HepG2 (cell line): ENCODE measurements around the gene CDC42EP1. TPM values are rescaled to one million over a fixed set of nuclear protein-coding genes. Genes with fewer than 3 reads are reported as not detected.

Experiments used
- ATF1 ChIP-seq: IDR thresholded peaks from 2 replicates; pipeline ENCODE4 v1.6.1; 2016; ENCODE audit warnings: mild to moderate bottlenecking, control low read depth
- CBX1 ChIP-seq: IDR thresholded peaks from one replicate; pipeline ENCODE4 v1.6.1; 2016; ENCODE audit warnings: antibody characterized with exemption, low read depth
- E2F1 ChIP-seq: sonication (generic); formaldehyde crosslinking; IDR thresholded peaks from 2 replicates; pipeline ENCODE4 v1.5.0; 2020; ENCODE audit warnings: missing genetic modification reagents
- EEA1 ChIP-seq: sonication (generic); formaldehyde crosslinking; IDR thresholded peaks from 2 replicates; pipeline ENCODE4 v1.5.1; 2020; ENCODE audit warnings: mild to moderate bottlenecking, missing genetic modification reagents, borderline replicate concordance
- FOXK2 ChIP-seq: fragments of 450-650 bp; IDR thresholded peaks from 2 replicates; pipeline ENCODE4 v1.6.1; 2016
- GLI4 ChIP-seq: sonication (generic); formaldehyde crosslinking; IDR thresholded peaks from 2 replicates; pipeline ENCODE4 v1.5.1; 2020; ENCODE audit warnings: missing genetic modification reagents, mild to moderate bottlenecking, moderate library complexity, borderline replicate concordance
- HNF4A ChIP-seq: sonication (generic); formaldehyde crosslinking; IDR thresholded peaks from 2 replicates; pipeline ENCODE4 v1.4.0; 2020; ENCODE audit warnings: missing genetic modification reagents
- ISL2 ChIP-seq: sonication (generic); formaldehyde crosslinking; IDR thresholded peaks from 2 replicates; pipeline ENCODE4 v1.5.0; 2020; ENCODE audit warnings: missing genetic modification reagents
- NCOA5 ChIP-seq: sonication (generic); formaldehyde crosslinking; IDR thresholded peaks from 2 replicates; pipeline ENCODE4 v1.4.0; 2020; ENCODE audit warnings: missing genetic modification reagents
- NFIC ChIP-seq: IDR thresholded peaks from 2 replicates; pipeline ENCODE4 v1.6.1; 2012; ENCODE audit warnings: mild to moderate bottlenecking, low read length, inconsistent platforms
- RBAK ChIP-seq: sonication (generic); formaldehyde crosslinking; IDR thresholded peaks from 2 replicates; pipeline ENCODE4 v1.5.1; 2020; ENCODE audit warnings: mild to moderate bottlenecking, missing genetic modification reagents
- SAP130 ChIP-seq: IDR thresholded peaks from 2 replicates; pipeline ENCODE4 v1.6.1; 2016; ENCODE audit warnings: low read depth
- SMC3 ChIP-seq: IDR thresholded peaks from 2 replicates; pipeline ENCODE4 v1.6.1; 2011; ENCODE audit warnings: low read length, improper control_type of control experiment
- TAF1 ChIP-seq: sonication (generic); formaldehyde crosslinking; IDR thresholded peaks from 2 replicates; pipeline ENCODE4 v1.4.0; 2020; ENCODE audit warnings: missing genetic modification reagents
- TEAD2 ChIP-seq: sonication (generic); formaldehyde crosslinking; IDR thresholded peaks from 2 replicates; pipeline ENCODE4 v1.9.0; 2021; ENCODE audit warnings: missing genetic modification reagents
- THAP9 ChIP-seq: sonication (generic); formaldehyde crosslinking; IDR thresholded peaks from 2 replicates; pipeline ENCODE4; 2020; ENCODE audit warnings: missing genetic modification reagents, mild to moderate bottlenecking, borderline replicate concordance
- ZFP62 ChIP-seq: sonication (generic); formaldehyde crosslinking; IDR thresholded peaks from 2 replicates; pipeline ENCODE4 v1.4.0; 2020; ENCODE audit warnings: missing genetic modification reagents
- ZNF232 ChIP-seq: sonication (generic); formaldehyde crosslinking; IDR thresholded peaks from 2 replicates; pipeline ENCODE4 v1.4.0; 2020; ENCODE audit warnings: missing genetic modification reagents, borderline replicate concordance
- ZNF296 ChIP-seq: sonication (generic); formaldehyde crosslinking; conservative IDR thresholded peaks from 2 replicates; pipeline ENCODE4 v1.5.0; 2020; ENCODE audit warnings: mild to moderate bottlenecking, missing genetic modification reagents
- ZNF333 ChIP-seq: sonication (generic); formaldehyde crosslinking; IDR thresholded peaks from 2 replicates; pipeline ENCODE4 v1.4.0; 2020; ENCODE audit warnings: mild to moderate bottlenecking, missing genetic modification reagents, borderline replicate concordance
- ZNF766 ChIP-seq: sonication (generic); formaldehyde crosslinking; IDR thresholded peaks from 2 replicates; pipeline ENCODE4 v1.5.0; 2020; ENCODE audit warnings: missing genetic modification reagents, borderline replicate concordance
- ZNF780A ChIP-seq: sonication (generic); formaldehyde crosslinking; IDR thresholded peaks from 2 replicates; pipeline ENCODE4 v1.8.0; 2022; ENCODE audit warnings: mild to moderate bottlenecking, missing genetic modification reagents, moderate library complexity
- polyA plus RNA-seq, 8 experiments: library from polyadenylated mRNA; depleted of rRNA in 3 of 8; stranded (reverse) in 7 of 8; unstranded in 1 of 8; fragments of >200 nt; fragmentation: Illumina TruSeq in 4 of 8; extraction: Trizol in 4 of 8; gene quantifications; 2 replicates each; pipeline versions ENCODE4 v1.2.1 to v1.2.3, GENCODE V29; 2011 to 2016; ENCODE audit warnings: low read depth in 4 of 8, missing spikeins in 1 of 8, mixed read lengths in 1 of 8; ENCODE audit not compliant: insufficient read depth in 1 of 8
- total RNA-seq, 5 experiments: library from RNA; depleted of rRNA; stranded (reverse); fragments of >200 nt; fragmentation: Illumina TruSeq; extraction: Trizol; gene quantifications; 2 replicates each; pipeline ENCODE4 v1.2.3, GENCODE V29; 2016; ENCODE audit warnings: low read depth in 1 of 5
- TF ChIP-seq, protein P1 (sequence below): sonication (generic); formaldehyde crosslinking; IDR thresholded peaks from 2 replicates; pipeline ENCODE4 v1.4.0; 2020; ENCODE audit warnings: missing genetic modification reagents
- TF ChIP-seq, protein P2 (sequence below): sonication (generic); formaldehyde crosslinking; IDR thresholded peaks from 2 replicates; pipeline ENCODE4 v1.5.0; 2020; ENCODE audit warnings: mild to moderate bottlenecking, missing genetic modification reagents

The CDC42EP1 gene
- total and polyA plus RNA-seq, 2 of the 13 experiments (the other 11 are each of a cell fraction or from before 2014, with no cell fraction given): 17.1 to 29.5 TPM

GRCh38 chr22:37569009-37569920 is 9.0 kb downstream of the CDC42EP1 start (continued):
- TF ChIP-seq ZNF296 (CRISPR knock-in tag) (0 out of 2 replicates have a peak, but pooled peaks have one; percentile 39), ZFP62 (CRISPR knock-in tag) (no peak), ZNF333 (CRISPR knock-in tag) (peak; percentile 83; the same call in 1 of the 2 replicates), EEA1 (CRISPR knock-in tag) (no peak), HNF4A (CRISPR knock-in tag) (peak; percentile 48; the same call in 1 of the 2 replicates), TAF1 (CRISPR knock-in tag) (peak; percentile 49; the same call in 1 of the 2 replicates), SAP130 (CRISPR knock-in tag) (peak; percentile 84), NFIC (peak; percentile 30), THAP9 (peak; percentile 53; the same call in 1 of the 2 replicates), NCOA5 (CRISPR knock-in tag) (no peak; the same call in 1 of the 2 replicates), ZNF780A (CRISPR knock-in tag) (no peak), ISL2 (CRISPR knock-in tag) (peak; percentile 76), GLI4 (CRISPR knock-in tag) (peak; percentile 94), SMC3 (no peak), CBX1 (peak; percentile 48), E2F1 (CRISPR knock-in tag) (no peak), RBAK (CRISPR knock-in tag) (no peak), ATF1 (CRISPR knock-in tag) (no peak), TEAD2 (CRISPR knock-in tag) (no peak), ZNF232 (CRISPR knock-in tag) (peak; percentile 14; the same call in 1 of the 2 replicates), FOXK2 (no peak), ZNF766 (CRISPR knock-in tag) (0 out of 2 replicates have a peak, but pooled peaks have one; percentile 28)
- TF ChIP-seq, protein P1, sequence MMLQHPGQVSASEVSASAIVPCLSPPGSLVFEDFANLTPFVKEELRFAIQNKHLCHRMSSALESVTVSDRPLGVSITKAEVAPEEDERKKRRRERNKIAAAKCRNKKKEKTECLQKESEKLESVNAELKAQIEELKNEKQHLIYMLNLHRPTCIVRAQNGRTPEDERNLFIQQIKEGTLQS: no peak
- TF ChIP-seq, protein P2, sequence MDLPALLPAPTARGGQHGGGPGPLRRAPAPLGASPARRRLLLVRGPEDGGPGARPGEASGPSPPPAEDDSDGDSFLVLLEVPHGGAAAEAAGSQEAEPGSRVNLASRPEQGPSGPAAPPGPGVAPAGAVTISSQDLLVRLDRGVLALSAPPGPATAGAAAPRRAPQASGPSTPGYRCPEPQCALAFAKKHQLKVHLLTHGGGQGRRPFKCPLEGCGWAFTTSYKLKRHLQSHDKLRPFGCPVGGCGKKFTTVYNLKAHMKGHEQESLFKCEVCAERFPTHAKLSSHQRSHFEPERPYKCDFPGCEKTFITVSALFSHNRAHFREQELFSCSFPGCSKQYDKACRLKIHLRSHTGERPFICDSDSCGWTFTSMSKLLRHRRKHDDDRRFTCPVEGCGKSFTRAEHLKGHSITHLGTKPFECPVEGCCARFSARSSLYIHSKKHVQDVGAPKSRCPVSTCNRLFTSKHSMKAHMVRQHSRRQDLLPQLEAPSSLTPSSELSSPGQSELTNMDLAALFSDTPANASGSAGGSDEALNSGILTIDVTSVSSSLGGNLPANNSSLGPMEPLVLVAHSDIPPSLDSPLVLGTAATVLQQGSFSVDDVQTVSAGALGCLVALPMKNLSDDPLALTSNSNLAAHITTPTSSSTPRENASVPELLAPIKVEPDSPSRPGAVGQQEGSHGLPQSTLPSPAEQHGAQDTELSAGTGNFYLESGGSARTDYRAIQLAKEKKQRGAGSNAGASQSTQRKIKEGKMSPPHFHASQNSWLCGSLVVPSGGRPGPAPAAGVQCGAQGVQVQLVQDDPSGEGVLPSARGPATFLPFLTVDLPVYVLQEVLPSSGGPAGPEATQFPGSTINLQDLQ: 0 out of 2 replicates have a peak, but pooled peaks have one; percentile 43
